Panc1 (cell line): ENCODE data around the gene CMTM4. TPM values are rescaled to one million over a fixed set of nuclear protein-coding genes. Genes with fewer than 3 reads are reported as not detected.

Experiments used
- ATAC-seq: fragments of 200-7000 bp; cut with Tn5 transposase; 2 replicates; pipeline ENCODE4 v1.9.1; 2020; ENCODE audit warnings: mild to moderate bottlenecking, moderate library complexity
- Bru-seq: library from RNA; stranded (reverse); fragments of 400-500 nt; gene quantifications from one replicate; lab custom pipeline; 2021; lab: Mats Ljungman, UMichigan
- BruChase-seq, 2 experiments: library from RNA; stranded (reverse); fragments of 400-500 nt; gene quantifications; one replicate each; lab custom pipeline; 2021; lab: Mats Ljungman, UMichigan
- BruUV-seq: library from RNA; stranded (reverse); fragments of 400-500 nt; replicated peaks from 2 replicates; lab custom pipeline; 2021; lab: Mats Ljungman, UMichigan
- CTCF ChIA-PET: fragments of 300-600 bp; sonication (Branson Sonifier 250); formaldehyde crosslinking; loops from one replicate; lab custom pipeline; 2022; ENCODE audit warnings: antibody characterized with exemption; lab: Charles Lee
- POLR2A ChIA-PET: fragments of 300-600 bp; sonication (Branson Sonifier 250); formaldehyde crosslinking; loops from one replicate; lab custom pipeline; 2022; ENCODE audit warnings: antibody characterized with exemption; lab: Charles Lee
- DNase-seq: peaks from one replicate; pipeline ENCODE4 v3.0.0-alpha.2; 2010; ENCODE audit warnings: low read depth, low spot score
- H3K27ac ChIP-seq: 2 replicates; pipeline ENCODE4 v1.5.1; 2011; ENCODE audit warnings: mild to moderate bottlenecking, low read length, inconsistent platforms
- H3K27me3 ChIP-seq: fragments of 200-500 bp; sonication (Bioruptor generic); 2 replicates; pipeline ENCODE4 v1.6.0; 2014; ENCODE audit warnings: low read length, inconsistent platforms; ENCODE audit not compliant: control insufficient read depth, insufficient read depth
- H3K36me3 ChIP-seq: fragments of 200-500 bp; sonication (Bioruptor generic); 2 replicates; pipeline ENCODE4 v1.5.1; 2014; ENCODE audit warnings: inconsistent platforms, mild to moderate bottlenecking, low read length, moderate library complexity; ENCODE audit not compliant: control insufficient read depth, insufficient read depth
- H3K4me1 ChIP-seq: 2 replicates; pipeline ENCODE4 v1.5.1; 2011; ENCODE audit warnings: inconsistent platforms, mild to moderate bottlenecking, low read length, moderate library complexity; ENCODE audit not compliant: control insufficient read depth, insufficient read depth
- H3K4me3 ChIP-seq, 2 experiments: 2 replicates each; pipeline ENCODE4 v1.5.1; 2011 to 2012; ENCODE audit warnings: low read depth in 2 of 2, low read length in 2 of 2, mild to moderate bottlenecking in 2 of 2, inconsistent platforms in 1 of 2, moderate library complexity in 1 of 2
- H3K9me3 ChIP-seq: fragments of 200-500 bp; sonication (Bioruptor generic); 2 replicates; pipeline ENCODE4 v1.5.1; 2014; ENCODE audit warnings: low read depth, mild to moderate bottlenecking, inconsistent platforms, low read length, moderate library complexity; ENCODE audit not compliant: control insufficient read depth, insufficient read depth
- CTCF ChIP-seq: fragments of 450-650 bp; IDR thresholded peaks from 2 replicates; pipeline ENCODE4 v1.5.1; 2017; ENCODE audit warnings: mild to moderate bottlenecking
- REST ChIP-seq, 2 experiments: IDR thresholded peaks; 2 replicates each; pipeline ENCODE4 v1.6.1; 2011 to 2012; ENCODE audit warnings: low read depth in 2 of 2, control low read depth in 1 of 2, low read length in 1 of 2, mild to moderate bottlenecking in 1 of 2, moderate library complexity in 1 of 2; ENCODE audit not compliant: insufficient read depth in 1 of 2
- in situ Hi-C: cut with HindIII; loops from 2 replicates; pipeline ENCODE4 v1.10.0; 2016; ENCODE audit warnings: low sequenced_read_pairs, low pct_unique_long_range_greater_than_20kb
- intact Hi-C: fragments of 100-400 bp; cut with micrococcal nuclease; formaldehyde crosslinking; loops from one replicate; pipeline ENCODE4 v1.10.0; 2022; ENCODE audit not compliant: unreplicated experiment
- long read RNA-seq: library from polyadenylated mRNA; unstranded; transcript quantifications from one replicate; pipeline ENCODE4 v2.0.0, GENCODE V29; 2021; ENCODE audit not compliant: unreplicated experiment
- polyA plus RNA-seq: library from polyadenylated mRNA; unstranded; fragments of >200 nt; gene quantifications from one replicate; pipeline ENCODE4 v1.2.1, GENCODE V29; 2012; ENCODE audit warnings: missing spikeins; ENCODE audit not compliant: insufficient read length
- total RNA-seq: library from RNA; stranded (reverse); gene quantifications from one replicate; pipeline ENCODE4 v1.2.1, GENCODE V29; 2021; ENCODE audit not compliant: unreplicated experiment

CMTM4 gene
- total RNA-seq, result 51.9 TPM
- polyA plus RNA-seq, result 33.1 TPM
- Bru-seq, nascent RNA, result percentile 65 among the genes with signal in this experiment
- BruChase-seq, experiment 1, labeled RNA remaining after a 2-hour chase, result percentile 77 among the genes with signal in this experiment
- percentile 86 among the genes with signal in this experiment for BruChase-seq, experiment 2, labeled RNA remaining after a 6-hour chase
- long read RNA-seq, full-length matches to known transcripts, result 42 of 53 reads
- long read RNA-seq, partial matches to known transcripts, result 3 of 53 reads
- long read RNA-seq, other reads (novel, unspliced or antisense), result 8 of 53 reads

GRCh38 chr16:66696669-66697630 is at the start of gene CMTM4:
Gene CMTM4 (minus strand): TSS chr16:66696743. CDS start chr16:66696525, 218 bp downstream.
- ChIA-PET POLR2A (no interaction called here), CTCF (interaction anchor here (1.8 kb wide), 1 partner anchor 35 kb away, joined by 6 read pairs; no protein-coding TSS in a partner anchor)
- Histone ChIP-seq H3K9me3 (no peaks in the 10 kb centered on the region), H3K27me3 (no peaks in the 10 kb centered on the region), H3K4me3 (peak within 1 kb of the TSS; percentile 64 to 76), H3K27ac (peak within 1 kb of the TSS; percentile 58), H3K36me3 (no peaks in the 10 kb centered on the region; the same call in 1 of the 2 replicates), H3K4me1 (peaks cover 3% of the 10 kb centered on the region; the same call in 1 of the 2 replicates)
- DNase-seq (no peak), ATAC-seq (peak; percentile 95)
- in situ Hi-C loops (no loop called here), intact Hi-C loops (no loop called here)
- no TSS peak for BruUV-seq
- TF ChIP-seq REST (IDR thresholded peaks at IDR 0.05; ENCODE audit: insufficient read depth in 1 of 2, low read depth in 2 of 2, low read length in 1 of 2) (no peak), CTCF (peak; percentile 79)

GRCh38 chr16:66746048-66746447 is 49.5 kb upstream of the CMTM4 start:
- H3K27ac ChIP-seq, result no peak overlapping the region
- peaks cover 19% of the 10 kb centered on the region for H3K36me3 ChIP-seq
- no peak for ATAC-seq
- TF ChIP-seq REST (IDR thresholded peaks at IDR 0.05; ENCODE audit: insufficient read depth in 1 of 2, low read depth in 2 of 2, low read length in 1 of 2), result no peak
- POLR2A ChIA-PET, result no interaction called here
- CTCF ChIA-PET, result no interaction called here
- H3K4me1 ChIP-seq, result peaks cover 16% of the 10 kb centered on the region
- in situ Hi-C loops, result no loop called here
- no peaks in the 10 kb centered on the region for H3K9me3 ChIP-seq
- no peaks in the 10 kb centered on the region for H3K27me3 ChIP-seq
- intact Hi-C loops, result no loop called here
- DNase-seq, result no peak
- H3K4me3 ChIP-seq, result no peak overlapping the region
- BruUV-seq, result no TSS peak
